ENCODE results near the gene PGBD5. TPM values are rescaled to one million over a fixed set of nuclear protein-coding genes. Genes with fewer than 3 reads are reported as not detected.

PGBD5 gene
- total and polyA plus RNA-seq, 5 donors from 2014 or later: not detected

- H3K4me1 ChIP-seq (ENCODE audit: control insufficient read depth, insufficient read depth, low read length, poor library complexity, severe bottlenecking): no peaks in the 10 kb centered on the region
- no peak overlapping the region for H3K4me3 ChIP-seq (ENCODE audit: low read depth, low read length)
- Mint-ChIP-seq H3K4me1 (no peaks in the 10 kb centered on the region), H3K4me3 (no peak overlapping the region), H3K36me3 (no peaks in the 10 kb centered on the region), H3K27me3 (peaks cover 5% of the 10 kb centered on the region), H3K9me3 (peaks cover 0 to 4% (median 0%) of the 10 kb centered on the region in 7 donors), H3K27ac (no peak overlapping the region)
- ATAC-seq (ENCODE audit: low read depth in 2 of 2): no peak
- H3K27me3 ChIP-seq (ENCODE audit: control insufficient read depth, insufficient read depth, low read length): no peaks in the 10 kb centered on the region
- no peak for DNase-seq
- no peaks in the 10 kb centered on the region for H3K9me3 ChIP-seq (ENCODE audit: control insufficient read depth in 2 of 2, low read length in 2 of 2)
- no peaks in the 10 kb centered on the region for H3K36me3 ChIP-seq (ENCODE audit: control insufficient read depth, insufficient read depth, low read length)
- H3K27ac ChIP-seq (ENCODE audit: insufficient read depth, low read length, poor library complexity, severe bottlenecking): no peak overlapping the region
Observed at GRCh38 chr1:230401101-230401500, 25.0 kb downstream of the PGBD5 start.

DNA sequence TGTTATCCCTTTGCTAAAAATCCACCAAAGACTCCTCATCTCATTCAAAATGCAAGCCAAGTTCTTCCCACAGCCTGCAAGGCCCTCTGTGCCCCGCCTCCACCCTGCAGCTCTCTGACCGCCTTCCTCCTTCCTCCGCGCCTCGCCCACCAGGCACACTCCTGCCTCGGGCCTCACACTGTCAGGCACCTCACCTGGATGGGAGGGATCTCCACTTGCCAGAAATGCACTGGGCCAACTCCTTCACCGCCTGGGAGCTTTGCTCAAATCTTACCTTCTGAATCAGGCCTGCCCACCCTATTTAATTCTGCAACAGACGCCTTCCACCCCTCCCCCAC, 26.2 kb downstream of the PGBD5 start:
- no peaks in the 10 kb centered on the region for H3K27me3 ChIP-seq (ENCODE audit: control insufficient read depth, insufficient read depth, low read length)
- no peaks in the 10 kb centered on the region for H3K36me3 ChIP-seq (ENCODE audit: control insufficient read depth, insufficient read depth, low read length)
- no peaks in the 10 kb centered on the region for H3K9me3 ChIP-seq (ENCODE audit: control insufficient read depth in 2 of 2, low read length in 2 of 2)
- Mint-ChIP-seq H3K27me3 (no peaks in the 10 kb centered on the region), H3K9me3 (peaks cover 0 to 4% (median 0%) of the 10 kb centered on the region in 7 donors), H3K27ac (peak overlapping the region in 1 of 3 donors; percentile 12), H3K36me3 (no peaks in the 10 kb centered on the region), H3K4me3 (no peak overlapping the region), H3K4me1 (no peaks in the 10 kb centered on the region)
- no peak for ATAC-seq (ENCODE audit: low read depth in 2 of 2)
- no peak overlapping the region for H3K27ac ChIP-seq (ENCODE audit: insufficient read depth, low read length, poor library complexity, severe bottlenecking)
- H3K4me1 ChIP-seq (ENCODE audit: control insufficient read depth, insufficient read depth, low read length, poor library complexity, severe bottlenecking): no peaks in the 10 kb centered on the region
- no peak for DNase-seq
- H3K4me3 ChIP-seq (ENCODE audit: low read depth, low read length): no peak overlapping the region

- Mint-ChIP-seq H3K27ac (no peak overlapping the region), H3K27me3 (no peaks in the 10 kb centered on the region)
Observed at GRCh38 chr1:230399321-230400006, 26.7 kb downstream of the PGBD5 start.

DNA sequence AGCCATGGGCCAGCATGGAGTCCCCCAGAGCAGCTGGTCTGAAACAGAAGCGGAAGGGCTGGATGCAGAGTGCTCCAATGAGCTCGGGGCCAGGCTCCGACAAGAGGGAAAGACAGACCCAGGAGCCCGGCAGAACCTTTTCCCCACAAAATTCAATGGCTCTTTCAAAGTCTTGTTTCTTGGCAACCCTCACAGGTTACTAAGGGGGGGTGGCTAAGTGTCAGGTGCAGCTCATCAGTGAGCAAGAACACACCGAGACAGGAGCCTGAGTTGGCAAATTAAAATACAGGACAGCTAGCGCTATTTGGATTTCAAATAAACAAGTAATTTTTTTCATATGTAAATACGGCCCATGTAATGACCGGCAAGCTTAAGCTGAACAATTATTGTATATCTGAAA, 27.3 kb downstream of the PGBD5 start:
- peaks cover 0 to 3% (median under 1%) of the 10 kb centered on the region in 7 donors for H3K9me3 Mint-ChIP-seq
- no peaks in the 10 kb centered on the region for H3K4me1 Mint-ChIP-seq
- H3K4me3 ChIP-seq (ENCODE audit: low read depth, low read length): no peak overlapping the region
- H3K27me3 ChIP-seq (ENCODE audit: control insufficient read depth, insufficient read depth, low read length): no peaks in the 10 kb centered on the region
- DNase-seq (no peak), ATAC-seq (ENCODE audit: low read depth in 2 of 2) (no peak)
- no peaks in the 10 kb centered on the region for H3K36me3 Mint-ChIP-seq
- no peaks in the 10 kb centered on the region for H3K27me3 Mint-ChIP-seq
- H3K9me3 ChIP-seq (ENCODE audit: control insufficient read depth in 2 of 2, low read length in 2 of 2): no peaks in the 10 kb centered on the region
- no peaks in the 10 kb centered on the region for H3K36me3 ChIP-seq (ENCODE audit: control insufficient read depth, insufficient read depth, low read length)
- no peak overlapping the region for H3K27ac ChIP-seq (ENCODE audit: insufficient read depth, low read length, poor library complexity, severe bottlenecking)
- H3K4me1 ChIP-seq (ENCODE audit: control insufficient read depth, insufficient read depth, low read length, poor library complexity, severe bottlenecking): no peaks in the 10 kb centered on the region
- no peak overlapping the region for H3K27ac Mint-ChIP-seq
- H3K4me3 Mint-ChIP-seq: no peak overlapping the region

More at GRCh38 chr1:230399321-230400006, 26.7 kb downstream of the PGBD5 start:
- Histone ChIP-seq H3K27ac (ENCODE audit: insufficient read depth, low read length, poor library complexity, severe bottlenecking) (no peak overlapping the region), H3K4me1 (ENCODE audit: control insufficient read depth, insufficient read depth, low read length, poor library complexity, severe bottlenecking) (no peaks in the 10 kb centered on the region), H3K36me3 (ENCODE audit: control insufficient read depth, insufficient read depth, low read length) (no peaks in the 10 kb centered on the region), H3K4me3 (ENCODE audit: low read depth, low read length) (no peak overlapping the region), H3K9me3 (ENCODE audit: control insufficient read depth in 2 of 2, low read length in 2 of 2) (no peaks in the 10 kb centered on the region), H3K27me3 (ENCODE audit: control insufficient read depth, insufficient read depth, low read length) (no peaks in the 10 kb centered on the region)
- DNase-seq: no peak
- H3K4me3 Mint-ChIP-seq: no peak overlapping the region
- H3K9me3 Mint-ChIP-seq: peaks cover 0 to 3% (median 0%) of the 10 kb centered on the region in 7 donors
- H3K4me1 Mint-ChIP-seq: no peaks in the 10 kb centered on the region
- no peak for ATAC-seq (ENCODE audit: low read depth in 2 of 2)
- no peaks in the 10 kb centered on the region for H3K36me3 Mint-ChIP-seq

DNA sequence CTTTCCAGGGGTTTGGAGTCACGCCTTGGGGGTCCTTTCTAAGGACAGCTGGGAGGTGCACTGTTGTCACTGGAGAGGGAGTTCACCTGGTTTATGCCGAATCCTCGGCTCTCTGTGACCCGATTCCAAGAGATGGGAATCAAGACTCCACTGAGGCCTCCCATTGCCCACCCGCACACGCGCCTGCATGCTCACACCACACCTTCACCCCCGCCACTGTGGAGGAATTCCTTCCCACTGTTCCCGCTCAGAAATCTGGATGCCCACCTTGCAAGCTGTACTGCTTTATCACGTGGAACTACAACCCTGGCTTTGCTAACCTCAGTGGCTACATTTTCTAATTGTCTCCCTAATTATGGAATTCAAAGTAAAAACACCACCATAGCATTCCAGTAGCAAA, 29.2 kb downstream of the PGBD5 start:
- Mint-ChIP-seq H3K9me3 (peaks cover 0 to 8% (median 0%) of the 10 kb centered on the region in 7 donors), H3K4me3 (no peak overlapping the region), H3K27ac (no peak overlapping the region), H3K4me1 (no peaks in the 10 kb centered on the region), H3K36me3 (no peaks in the 10 kb centered on the region), H3K27me3 (no peaks in the 10 kb centered on the region)
- Histone ChIP-seq H3K4me3 (ENCODE audit: low read depth, low read length) (no peak overlapping the region), H3K27me3 (ENCODE audit: control insufficient read depth, insufficient read depth, low read length) (no peaks in the 10 kb centered on the region), H3K4me1 (ENCODE audit: control insufficient read depth, insufficient read depth, low read length, poor library complexity, severe bottlenecking) (no peaks in the 10 kb centered on the region), H3K9me3 (ENCODE audit: control insufficient read depth in 2 of 2, low read length in 2 of 2) (no peaks in the 10 kb centered on the region), H3K36me3 (ENCODE audit: control insufficient read depth, insufficient read depth, low read length) (no peaks in the 10 kb centered on the region), H3K27ac (ENCODE audit: insufficient read depth, low read length, poor library complexity, severe bottlenecking) (no peak overlapping the region)
- no peak for ATAC-seq (ENCODE audit: low read depth in 2 of 2)
- DNase-seq: no peak

- DNase-seq: no peak
- no peaks in the 10 kb centered on the region for H3K36me3 ChIP-seq (ENCODE audit: control insufficient read depth, insufficient read depth, low read length)
- no peaks in the 10 kb centered on the region for H3K27me3 ChIP-seq (ENCODE audit: control insufficient read depth, insufficient read depth, low read length)
- H3K4me3 ChIP-seq (ENCODE audit: low read depth, low read length): no peak overlapping the region
- Mint-ChIP-seq H3K4me3 (no peak overlapping the region), H3K27ac (no peak overlapping the region), H3K9me3 (peaks cover 0 to 8% (median 0%) of the 10 kb centered on the region in 7 donors), H3K4me1 (no peaks in the 10 kb centered on the region), H3K36me3 (no peaks in the 10 kb centered on the region), H3K27me3 (no peaks in the 10 kb centered on the region)
- H3K27ac ChIP-seq (ENCODE audit: insufficient read depth, low read length, poor library complexity, severe bottlenecking): no peak overlapping the region
- H3K4me1 ChIP-seq (ENCODE audit: control insufficient read depth, insufficient read depth, low read length, poor library complexity, severe bottlenecking): no peaks in the 10 kb centered on the region
- no peak for ATAC-seq (ENCODE audit: low read depth in 2 of 2)
- no peaks in the 10 kb centered on the region for H3K9me3 ChIP-seq (ENCODE audit: control insufficient read depth in 2 of 2, low read length in 2 of 2)
Observed at GRCh38 chr1:230395932-230396331, 30.2 kb downstream of the PGBD5 start.

DNA sequence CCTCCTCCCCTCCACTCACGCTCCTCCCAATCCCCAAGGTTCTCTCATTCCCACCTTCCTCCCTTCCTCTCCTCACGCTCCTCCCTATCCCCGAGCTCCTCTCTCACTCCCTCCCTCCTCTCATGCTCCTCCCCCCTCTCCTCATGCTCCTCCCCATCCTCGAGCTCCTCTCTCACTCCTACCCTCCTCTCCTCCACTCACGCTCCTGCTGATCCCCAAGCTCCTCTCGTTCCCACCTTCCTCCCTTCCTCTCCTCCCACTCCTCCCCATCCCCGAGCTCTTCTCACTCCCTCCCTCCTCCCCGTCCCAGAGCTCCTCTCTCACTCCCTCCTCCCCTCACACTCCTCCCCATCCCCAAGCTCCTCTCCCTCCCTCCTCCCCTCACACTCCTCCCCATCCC, 31.4 kb downstream of the PGBD5 start:
- no peaks in the 10 kb centered on the region for H3K4me1 ChIP-seq (ENCODE audit: control insufficient read depth, insufficient read depth, low read length, poor library complexity, severe bottlenecking)
- H3K4me3 Mint-ChIP-seq: no peak overlapping the region
- H3K27ac ChIP-seq (ENCODE audit: insufficient read depth, low read length, poor library complexity, severe bottlenecking): no peak overlapping the region
- DNase-seq: no peak
- no peaks in the 10 kb centered on the region for H3K9me3 ChIP-seq (ENCODE audit: control insufficient read depth in 2 of 2, low read length in 2 of 2)
- H3K9me3 Mint-ChIP-seq: peaks cover 0 to 8% (median 0%) of the 10 kb centered on the region in 7 donors
- no peak overlapping the region for H3K27ac Mint-ChIP-seq
- H3K27me3 ChIP-seq (ENCODE audit: control insufficient read depth, insufficient read depth, low read length): no peaks in the 10 kb centered on the region
- no peak for ATAC-seq (ENCODE audit: low read depth in 2 of 2)
- H3K4me3 ChIP-seq (ENCODE audit: low read depth, low read length): no peak overlapping the region
- H3K4me1 Mint-ChIP-seq: no peaks in the 10 kb centered on the region
- no peaks in the 10 kb centered on the region for H3K36me3 ChIP-seq (ENCODE audit: control insufficient read depth, insufficient read depth, low read length)
- H3K36me3 Mint-ChIP-seq: no peaks in the 10 kb centered on the region
- H3K27me3 Mint-ChIP-seq: no peaks in the 10 kb centered on the region

DNA sequence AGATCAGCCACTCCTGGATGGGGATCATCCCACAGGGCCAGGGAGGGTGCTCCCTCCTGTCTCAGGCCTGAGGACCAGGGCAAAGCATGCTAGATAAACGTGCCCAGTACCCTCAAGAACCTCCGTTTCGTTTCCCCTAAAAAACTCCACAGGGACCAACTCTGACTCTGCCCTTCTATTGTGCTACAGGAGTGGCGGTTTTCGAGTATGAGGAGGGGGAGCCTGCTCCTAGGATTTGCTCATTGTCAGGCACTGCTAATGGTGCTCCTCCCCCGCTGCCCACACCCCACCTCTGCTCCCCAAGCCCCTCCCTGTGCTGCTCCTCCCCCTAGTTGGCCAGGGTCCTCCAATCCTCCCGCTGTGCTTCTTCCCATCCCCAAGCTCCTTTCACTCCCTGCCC, 32.0 kb downstream of the PGBD5 start:
- H3K4me3 Mint-ChIP-seq: no peak overlapping the region
- H3K27me3 Mint-ChIP-seq: no peaks in the 10 kb centered on the region
- ATAC-seq (ENCODE audit: low read depth in 2 of 2) (no peak), DNase-seq (no peak)
- H3K36me3 Mint-ChIP-seq: no peaks in the 10 kb centered on the region
- Histone ChIP-seq H3K36me3 (ENCODE audit: control insufficient read depth, insufficient read depth, low read length) (no peaks in the 10 kb centered on the region), H3K9me3 (ENCODE audit: control insufficient read depth in 2 of 2, low read length in 2 of 2) (no peaks in the 10 kb centered on the region), H3K27me3 (ENCODE audit: control insufficient read depth, insufficient read depth, low read length) (no peaks in the 10 kb centered on the region), H3K4me3 (ENCODE audit: low read depth, low read length) (no peak overlapping the region), H3K4me1 (ENCODE audit: control insufficient read depth, insufficient read depth, low read length, poor library complexity, severe bottlenecking) (no peaks in the 10 kb centered on the region), H3K27ac (ENCODE audit: insufficient read depth, low read length, poor library complexity, severe bottlenecking) (no peak overlapping the region)
- no peaks in the 10 kb centered on the region for H3K4me1 Mint-ChIP-seq
- H3K27ac Mint-ChIP-seq: no peak overlapping the region
- peaks cover 0 to 8% (median 0%) of the 10 kb centered on the region in 7 donors for H3K9me3 Mint-ChIP-seq
